HepG2 (cell line): ENCODE measurements around the gene CEP19.

ENCODE experiments used
- CHD2 ChIP-seq: IDR thresholded peaks from 2 replicates; pipeline ENCODE4 v1.6.1; 2011; ENCODE audit warnings: low read depth, low read length, improper control_type of control experiment
- GABPA ChIP-seq, 2 experiments: IDR thresholded peaks; 2 replicates each; pipeline ENCODE4 v1.6.1; 2011 to 2016; ENCODE audit warnings: low read depth in 2 of 2, low read length in 1 of 2, missing biosample characterization in 1 of 2, missing genetic modification characterization in 1 of 2
- IKZF1 ChIP-seq: fragments of 450-650 bp; IDR thresholded peaks from 2 replicates; pipeline ENCODE4 v1.7.1; 2016
- PCBP2 ChIP-seq: fragments of 200-400 bp; formaldehyde crosslinking; optimal IDR thresholded peaks from 2 replicates; pipeline ENCODE3; 2018; ENCODE audit warnings: low read length, low read depth; ENCODE audit not compliant: poor library complexity, severe bottlenecking
- RBM22 ChIP-seq: fragments of 200-400 bp; formaldehyde crosslinking; optimal IDR thresholded peaks from 2 replicates; pipeline ENCODE3; 2017; ENCODE audit warnings: mild to moderate bottlenecking, low read length, moderate library complexity
- RNF2 ChIP-seq: fragments of 450-650 bp; conservative IDR thresholded peaks from 2 replicates; pipeline ENCODE4 v1.6.1; 2016; ENCODE audit warnings: low read depth
- SIN3A ChIP-seq: IDR thresholded peaks from 2 replicates; pipeline ENCODE4 v1.6.1; 2011; ENCODE audit warnings: low read depth, mild to moderate bottlenecking, control low read depth, low read length, borderline replicate concordance
- SMAD1 ChIP-seq: sonication (generic); formaldehyde crosslinking; IDR thresholded peaks from 2 replicates; pipeline ENCODE4 v1.4.0; 2020; ENCODE audit warnings: missing genetic modification reagents, low read depth, mild to moderate bottlenecking, borderline replicate concordance
- ZNF747 ChIP-seq: sonication (generic); formaldehyde crosslinking; IDR thresholded peaks from 2 replicates; pipeline ENCODE4 v1.8.1; 2023; ENCODE audit warnings: missing genetic modification reagents, mild to moderate bottlenecking, borderline replicate concordance
- TF ChIP-seq, protein P1 (sequence below): sonication (generic); formaldehyde crosslinking; IDR thresholded peaks from 2 replicates; pipeline ENCODE4 v1.8.0; 2023; ENCODE audit warnings: mild to moderate bottlenecking, missing genetic modification reagents
- TF ChIP-seq, protein P2 (sequence below), 2 experiments: sonication (generic) in 1 of 2; formaldehyde crosslinking in 1 of 2; IDR thresholded peaks; 2 replicates each; pipeline versions ENCODE4 v1.5.1 to v1.6.1; 2011 to 2020; ENCODE audit warnings: borderline replicate concordance in 1 of 2, low read depth in 1 of 2, low read length in 1 of 2, mild to moderate bottlenecking in 1 of 2, missing genetic modification reagents in 1 of 2, moderate library complexity in 1 of 2
- TF ChIP-seq, protein P3 (sequence below): sonication (generic); formaldehyde crosslinking; IDR thresholded peaks from 2 replicates; pipeline ENCODE4 v1.5.0; 2020; ENCODE audit warnings: mild to moderate bottlenecking, missing genetic modification reagents, moderate library complexity

- no peak for TF ChIP-seq IKZF1
- no peak for TF ChIP-seq CHD2
- TF ChIP-seq PCBP2, result no peak
- no peak for TF ChIP-seq GABPA (IDR thresholded peaks at IDR 0.05; ENCODE audit: low read depth, low read length)
- TF ChIP-seq GABPA (CRISPR knock-in tag; IDR thresholded peaks at IDR 0.05; ENCODE audit: low read depth), result no peak
- TF ChIP-seq RBM22, result no peak
- TF ChIP-seq, protein P1, sequence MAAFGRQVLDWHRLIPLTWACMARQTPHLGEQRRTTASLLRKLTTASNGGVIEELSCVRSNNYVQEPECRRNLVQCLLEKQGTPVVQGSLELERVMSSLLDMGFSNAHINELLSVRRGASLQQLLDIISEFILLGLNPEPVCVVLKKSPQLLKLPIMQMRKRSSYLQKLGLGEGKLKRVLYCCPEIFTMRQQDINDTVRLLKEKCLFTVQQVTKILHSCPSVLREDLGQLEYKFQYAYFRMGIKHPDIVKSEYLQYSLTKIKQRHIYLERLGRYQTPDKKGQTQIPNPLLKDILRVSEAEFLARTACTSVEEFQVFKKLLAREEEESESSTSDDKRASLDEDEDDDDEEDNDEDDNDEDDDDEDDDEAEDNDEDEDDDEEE (CRISPR knock-in tag), result no peak
- no peak for TF ChIP-seq RNF2
- TF ChIP-seq, protein P2, sequence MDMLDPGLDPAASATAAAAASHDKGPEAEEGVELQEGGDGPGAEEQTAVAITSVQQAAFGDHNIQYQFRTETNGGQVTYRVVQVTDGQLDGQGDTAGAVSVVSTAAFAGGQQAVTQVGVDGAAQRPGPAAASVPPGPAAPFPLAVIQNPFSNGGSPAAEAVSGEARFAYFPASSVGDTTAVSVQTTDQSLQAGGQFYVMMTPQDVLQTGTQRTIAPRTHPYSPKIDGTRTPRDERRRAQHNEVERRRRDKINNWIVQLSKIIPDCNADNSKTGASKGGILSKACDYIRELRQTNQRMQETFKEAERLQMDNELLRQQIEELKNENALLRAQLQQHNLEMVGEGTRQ (IDR thresholded peaks at IDR 0.05; ENCODE audit: low read depth, low read length), result no peak
- TF ChIP-seq, protein P2 (CRISPR knock-in tag; IDR thresholded peaks at IDR 0.05; ENCODE audit: borderline replicate concordance), result no peak
- no peak for TF ChIP-seq ZNF747 (CRISPR knock-in tag)
- TF ChIP-seq SIN3A, result no peak
- TF ChIP-seq SMAD1, result no peak
- TF ChIP-seq, protein P3, sequence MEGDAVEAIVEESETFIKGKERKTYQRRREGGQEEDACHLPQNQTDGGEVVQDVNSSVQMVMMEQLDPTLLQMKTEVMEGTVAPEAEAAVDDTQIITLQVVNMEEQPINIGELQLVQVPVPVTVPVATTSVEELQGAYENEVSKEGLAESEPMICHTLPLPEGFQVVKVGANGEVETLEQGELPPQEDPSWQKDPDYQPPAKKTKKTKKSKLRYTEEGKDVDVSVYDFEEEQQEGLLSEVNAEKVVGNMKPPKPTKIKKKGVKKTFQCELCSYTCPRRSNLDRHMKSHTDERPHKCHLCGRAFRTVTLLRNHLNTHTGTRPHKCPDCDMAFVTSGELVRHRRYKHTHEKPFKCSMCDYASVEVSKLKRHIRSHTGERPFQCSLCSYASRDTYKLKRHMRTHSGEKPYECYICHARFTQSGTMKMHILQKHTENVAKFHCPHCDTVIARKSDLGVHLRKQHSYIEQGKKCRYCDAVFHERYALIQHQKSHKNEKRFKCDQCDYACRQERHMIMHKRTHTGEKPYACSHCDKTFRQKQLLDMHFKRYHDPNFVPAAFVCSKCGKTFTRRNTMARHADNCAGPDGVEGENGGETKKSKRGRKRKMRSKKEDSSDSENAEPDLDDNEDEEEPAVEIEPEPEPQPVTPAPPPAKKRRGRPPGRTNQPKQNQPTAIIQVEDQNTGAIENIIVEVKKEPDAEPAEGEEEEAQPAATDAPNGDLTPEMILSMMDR (CRISPR knock-in tag), result no peak
Observed at GRCh38 chr3:196737655-196738054, 25.6 kb upstream of the CEP19 start.
